Hematopoietic multipotent progenitor cell treated with erythropoietin and hydrocortisone succinate and interleukin-3 and kit ligand, for 6 days (in vitro differentiated cells): ENCODE data around the gene PKP4.
"Not testable (repeated sequence)": the region's sequence is repeated elsewhere in the genome, so short reads cannot be mapped to it uniquely, and the experiment has no call there.

Source experiments
- DNase-seq: peaks from one replicate; pipeline ENCODE4 v3.0.0-alpha.2; 2015

Gene PKP4

DNA sequence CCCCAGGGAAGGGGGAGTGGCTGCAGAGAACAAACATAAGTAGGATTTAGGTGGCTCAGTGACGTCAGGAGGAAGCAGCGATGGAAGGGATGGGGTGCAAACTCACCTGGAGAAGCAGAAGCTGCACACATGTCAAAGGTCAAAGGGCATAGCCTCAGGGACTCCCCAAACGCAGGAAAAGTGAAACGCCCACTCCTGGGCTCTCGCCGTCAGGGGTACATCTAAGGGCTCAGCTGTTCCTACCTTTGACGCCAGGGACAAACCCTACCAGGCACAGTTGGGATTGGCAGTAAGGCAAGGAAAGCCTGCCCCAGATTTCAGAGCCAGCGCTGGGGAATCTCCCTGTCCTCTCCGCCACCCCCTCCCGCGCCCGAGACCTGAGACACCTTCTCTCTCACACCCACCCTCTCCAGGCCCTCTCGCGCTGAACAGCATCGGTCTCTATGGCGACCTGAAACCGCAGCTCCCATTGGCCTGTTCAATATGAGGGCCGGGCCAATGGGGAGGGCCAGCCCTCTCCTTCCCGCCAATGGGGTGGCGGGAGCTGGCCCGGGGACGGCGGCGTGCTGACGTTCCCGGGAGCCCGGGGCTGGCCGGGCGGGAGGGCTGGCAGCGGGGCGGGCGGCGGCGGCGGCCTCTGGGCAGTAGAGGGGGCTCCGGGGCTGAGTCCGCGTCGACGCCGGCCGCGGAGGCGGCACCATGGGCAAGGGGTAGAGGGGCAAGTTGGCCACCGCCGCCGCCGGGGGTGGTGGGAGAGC lies at the start of gene PKP4, which contains the start of gene CCDC148:
TSS of gene PKP4 (plus strand) at position 644 of the 758 bp plus-strand sequence. CDS start 76,233 bp downstream, outside the sequence.
TSS of gene CCDC148 (minus strand) at position 445 of the 758 bp plus-strand sequence. CDS start at position 131, 314 bp downstream.
- DNase-seq = peak; percentile 96

- no peak for DNase-seq
Observed at GRCh38 chr2:158407031-158407430, 49.7 kb upstream of the PKP4 start.

DNA sequence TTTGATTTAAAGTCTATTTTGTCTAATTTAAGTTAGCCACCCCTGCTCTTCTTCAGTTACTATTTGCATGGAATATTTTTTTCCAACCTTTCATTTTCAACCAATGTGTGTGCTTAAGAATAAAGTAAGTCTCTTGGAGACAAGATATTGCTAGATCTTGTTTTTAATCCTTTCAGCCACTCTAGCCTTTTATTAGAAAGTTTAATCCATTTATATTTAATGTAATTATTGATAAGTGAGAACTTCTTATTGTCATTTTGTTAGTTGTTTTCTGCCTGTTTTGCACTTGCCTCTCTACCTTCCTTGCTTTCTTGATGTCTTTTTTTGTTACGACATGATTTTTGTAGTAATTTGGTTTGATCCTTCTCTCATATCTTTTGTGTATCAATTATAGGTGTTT lies 46.6 kb upstream of the PKP4 start:
- no peak for DNase-seq

- DNase-seq = no peak
Observed at GRCh38 chr2:158411748-158412147, 45.0 kb upstream of the PKP4 start.

DNA sequence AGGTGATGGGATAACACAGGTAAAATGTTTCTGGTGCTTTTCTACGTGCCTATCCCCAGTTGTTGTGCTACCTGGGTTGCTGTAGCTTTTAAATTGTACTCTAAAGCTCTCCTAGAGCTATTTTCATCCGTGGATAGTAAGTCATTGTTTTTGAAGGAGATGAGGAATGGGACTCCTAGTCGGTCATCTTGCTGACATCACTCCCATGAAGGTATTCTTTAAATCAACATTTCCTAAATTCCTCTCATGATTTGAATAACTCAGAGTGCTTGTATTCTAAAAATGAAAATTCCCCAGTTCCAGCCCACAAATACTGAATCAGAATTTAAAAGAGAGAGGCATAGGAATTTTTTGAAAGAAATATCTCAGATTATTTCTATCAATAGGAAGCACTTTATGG lies 44.5 kb upstream of the PKP4 start:
- DNase-seq = no peak

DNA sequence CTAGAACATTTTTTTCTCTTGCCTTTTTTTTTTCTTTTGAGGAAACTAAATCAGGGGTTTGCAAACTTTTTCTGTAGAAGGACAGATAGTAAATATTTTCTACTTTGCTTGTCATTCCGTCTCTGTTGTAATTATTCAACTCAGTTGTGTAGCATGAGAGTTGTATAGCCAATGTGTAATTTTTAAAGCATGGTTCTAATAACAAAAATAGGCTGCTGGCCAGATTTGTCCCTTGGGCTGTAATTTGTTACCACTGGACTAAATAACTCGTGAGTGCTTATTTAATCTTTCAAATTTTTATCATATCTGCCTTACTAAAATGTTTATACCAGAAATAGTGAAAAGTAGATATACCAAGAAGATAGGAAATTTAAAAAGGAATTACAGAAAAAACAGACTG lies 43.2 kb upstream of the PKP4 start:
- DNase-seq = no peak

GRCh38 chr2:158414538-158414937 lies 42.2 kb upstream of the PKP4 start:
- no peak for DNase-seq

- no peak for DNase-seq
Observed at GRCh38 chr2:158432117-158432516, 24.6 kb upstream of the PKP4 start.

DNA sequence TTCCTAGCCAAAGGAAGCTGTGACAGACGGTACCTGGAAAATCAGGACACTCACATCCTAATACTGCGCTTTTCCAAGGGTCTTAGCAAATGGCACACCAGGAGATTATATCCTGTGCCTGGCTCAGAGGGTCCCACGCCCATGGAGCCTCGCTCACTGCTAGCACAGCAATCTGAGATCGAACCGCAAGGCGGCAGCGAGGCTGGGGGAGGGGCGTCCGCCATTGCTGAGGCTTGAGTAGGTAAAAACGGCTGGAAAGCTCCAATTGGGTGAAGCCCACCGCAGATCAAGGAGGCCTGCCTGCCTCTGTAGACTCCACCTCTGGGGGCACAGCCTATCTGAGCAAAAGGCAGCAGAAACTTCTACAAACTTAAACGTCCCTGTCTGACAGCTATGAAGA lies 23.0 kb upstream of the PKP4 start:
- DNase-seq = not testable (repeated sequence)

- DNase-seq = not testable (repeated sequence)
Observed at GRCh38 chr2:158439062-158439461, 17.7 kb upstream of the PKP4 start.

DNA sequence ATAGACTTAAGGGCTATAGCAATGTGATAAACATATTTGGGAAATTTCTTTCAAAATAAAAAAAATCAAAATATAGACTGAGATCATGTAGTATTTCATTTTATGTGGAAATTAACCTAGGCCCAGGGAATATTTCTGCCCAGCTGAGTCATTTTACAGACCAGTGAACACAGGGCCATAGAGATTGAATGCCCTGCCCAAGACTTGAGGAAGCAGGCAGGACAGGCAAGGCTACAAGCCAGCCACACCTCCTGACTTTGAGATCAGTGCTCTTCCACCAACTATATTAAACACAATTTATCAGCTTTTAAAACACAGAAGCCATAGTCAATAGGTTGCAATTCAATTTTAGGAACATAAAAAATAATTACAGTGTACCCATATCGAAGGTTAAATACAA lies 13.1 kb upstream of the PKP4 start:
- no peak for DNase-seq

GRCh38 chr2:158457092-158457825 lies 507 bp downstream of the PKP4 start:
- DNase-seq = peak; percentile 69

GRCh38 chr2:158457826-158458616 lies 1.3 kb downstream of the PKP4 start:
- DNase-seq = peak; percentile 69

GRCh38 chr2:158458617-158458920 lies 1.8 kb downstream of the PKP4 start:
- peak; percentile 36 for DNase-seq

DNA sequence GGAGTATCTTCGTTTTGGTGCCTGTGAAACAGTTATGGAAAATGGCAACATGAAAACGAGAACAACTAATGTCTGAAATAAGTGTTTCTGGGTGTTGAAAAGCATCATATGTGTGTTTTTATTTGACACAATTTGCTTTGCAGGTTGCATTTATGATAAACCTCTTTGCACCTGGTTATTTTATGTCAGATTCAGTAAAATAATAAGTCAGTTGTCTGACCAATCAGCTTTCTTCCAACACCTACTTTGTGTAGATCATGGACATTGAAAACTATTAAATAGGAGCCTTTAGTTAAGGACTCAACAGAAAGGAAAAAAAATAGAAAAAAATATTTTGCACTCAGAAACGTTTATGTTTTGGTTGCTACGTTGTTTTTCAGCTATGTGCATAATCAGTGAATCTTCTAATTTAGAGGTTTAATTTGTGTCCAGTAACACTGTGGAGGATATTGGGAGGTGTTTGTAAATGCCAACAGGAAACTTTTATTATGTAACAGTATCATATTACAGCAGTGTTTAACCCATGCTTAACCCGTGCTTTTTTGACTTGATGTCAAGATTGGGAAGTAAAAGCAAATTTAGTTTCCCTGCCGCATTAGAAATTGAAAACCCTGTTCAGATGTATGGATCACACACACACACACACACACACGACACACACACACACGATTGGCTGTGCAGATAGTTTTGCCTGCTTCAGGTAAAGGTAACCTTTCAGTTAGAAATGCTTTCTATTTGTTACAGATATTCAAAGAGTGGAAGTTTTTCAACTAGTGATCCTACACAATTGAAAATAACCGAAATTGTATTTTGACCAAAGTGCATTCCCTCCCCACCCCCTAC lies 2.6 kb downstream of the PKP4 start:
- DNase-seq = peak; percentile 18

DNA sequence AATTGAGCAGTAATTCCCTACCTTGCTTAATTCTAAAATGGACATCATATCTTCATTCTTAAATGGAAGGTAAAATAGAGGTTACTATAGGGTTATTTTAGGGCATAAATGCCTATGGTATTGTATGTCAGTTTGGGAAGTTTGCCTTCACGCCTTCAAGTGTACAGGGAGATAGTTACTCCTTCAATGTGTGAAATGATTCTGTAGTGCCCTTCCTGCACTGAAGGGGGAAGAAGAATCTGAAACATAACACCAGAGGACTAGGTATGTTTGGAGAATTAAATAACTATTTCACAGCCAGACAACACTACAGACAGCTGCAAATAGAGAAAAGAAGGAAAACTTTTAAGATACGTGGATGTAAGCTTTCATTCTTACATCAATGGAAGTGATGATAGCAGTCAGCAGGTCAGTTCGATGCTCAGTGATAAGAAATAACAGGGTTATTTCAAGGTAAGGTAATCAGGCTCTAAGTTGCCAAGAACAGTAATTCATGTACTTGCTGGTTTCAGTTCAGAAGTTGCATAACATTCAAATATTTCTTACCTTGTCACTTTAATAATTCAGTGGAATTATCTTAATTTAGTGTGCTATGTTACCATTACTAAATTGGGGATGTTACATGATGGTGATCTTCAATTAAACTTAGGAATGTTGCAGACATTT lies 4.0 kb downstream of the PKP4 start:
- DNase-seq = peak; percentile 36

- no peak for DNase-seq
Observed at GRCh38 chr2:158463496-158464095, 6.8 kb downstream of the PKP4 start.

GRCh38 chr2:158464426-158465281 lies 7.9 kb downstream of the PKP4 start:
- peak; percentile 72 for DNase-seq

DNA sequence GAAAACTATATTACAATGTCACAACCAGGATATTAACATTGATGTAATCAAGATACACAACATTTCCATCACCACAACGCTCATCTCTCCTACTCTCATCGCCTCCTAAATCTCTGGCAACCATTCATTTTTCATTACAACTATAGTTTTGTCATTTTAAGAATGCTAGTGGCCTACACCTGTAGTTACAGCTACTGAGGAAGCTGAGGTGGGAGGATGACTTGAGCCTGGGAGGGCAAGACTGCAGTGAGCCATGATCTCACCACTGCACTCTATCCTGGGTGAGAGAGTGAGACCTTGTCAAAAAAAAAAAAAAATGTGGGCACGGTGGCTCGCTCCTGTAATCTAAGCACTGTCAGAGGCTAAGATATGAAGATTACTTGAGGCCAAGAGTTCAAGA lies 10.5 kb downstream of the PKP4 start:
- no peak for DNase-seq

GRCh38 chr2:158472829-158473228 lies 16.1 kb downstream of the PKP4 start:
- DNase-seq = not testable (repeated sequence)

- not testable (repeated sequence) for DNase-seq
Observed at GRCh38 chr2:158473300-158473699, 16.5 kb downstream of the PKP4 start.
